SK-MEL-5 (cell line): Measurements from ENCODE around the gene TRIM14. TPM values are rescaled to one million over a fixed set of nuclear protein-coding genes. Genes with fewer than 3 reads are reported as not detected.
"Not testable (repeated sequence)": the region's sequence is repeated elsewhere in the genome, so short reads cannot be mapped to it uniquely, and the experiment has no call there.

Source experiments
- DNase-seq: peaks from one replicate; pipeline ENCODE4 v3.0.0-alpha.2; 2016; ENCODE audit warnings: low read depth, low spot score
- in situ Hi-C: cut with HindIII; loops from 2 replicates; pipeline ENCODE4 v1.10.0; 2016; ENCODE audit warnings: low sequenced_read_pairs, high pct_unique_total_duplicates, low pct_unique_long_range_greater_than_20kb
- total RNA-seq: library from RNA; depleted of rRNA; stranded (reverse); fragments of >200 nt; shearing (Covaris generic); gene quantifications from 2 replicates; pipeline ENCODE4 v1.2.3, GENCODE V29; 2014

TRIM14 gene
- total RNA-seq, 1 experiment from 2014 or later, result 3.8 TPM

- in situ Hi-C loops, DNase-seq: not testable (repeated sequence)
These were observed 42.5 kb downstream of the TRIM14 start for GRCh38 chr9:98076514-98076890.

DNA sequence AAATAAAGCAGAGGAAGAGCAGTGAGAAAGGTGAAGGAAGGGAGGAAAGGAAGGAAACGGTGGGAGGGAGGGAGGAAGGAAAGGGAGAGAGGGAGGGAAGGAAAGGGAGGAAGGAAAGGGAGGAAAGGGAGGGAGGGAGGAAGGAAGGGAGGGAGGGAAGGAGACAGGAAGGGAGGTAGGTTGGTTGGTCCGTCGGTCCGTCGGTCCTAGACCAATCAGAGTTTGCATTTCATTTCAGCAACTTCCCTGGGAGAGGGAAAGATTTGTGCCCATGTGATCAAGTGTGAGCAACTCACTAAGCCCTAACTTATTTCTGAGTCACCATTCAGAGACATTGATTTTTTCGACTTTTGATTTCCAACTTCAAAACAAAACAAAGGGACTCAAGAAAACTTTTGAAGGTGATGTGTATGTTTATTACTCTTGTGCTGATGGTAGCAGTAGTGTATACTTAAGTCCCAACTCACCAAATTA lies 43.7 kb downstream of the TRIM14 start:
- DNase-seq, result peak; percentile 82
- in situ Hi-C loops, result no loop called here

DNA sequence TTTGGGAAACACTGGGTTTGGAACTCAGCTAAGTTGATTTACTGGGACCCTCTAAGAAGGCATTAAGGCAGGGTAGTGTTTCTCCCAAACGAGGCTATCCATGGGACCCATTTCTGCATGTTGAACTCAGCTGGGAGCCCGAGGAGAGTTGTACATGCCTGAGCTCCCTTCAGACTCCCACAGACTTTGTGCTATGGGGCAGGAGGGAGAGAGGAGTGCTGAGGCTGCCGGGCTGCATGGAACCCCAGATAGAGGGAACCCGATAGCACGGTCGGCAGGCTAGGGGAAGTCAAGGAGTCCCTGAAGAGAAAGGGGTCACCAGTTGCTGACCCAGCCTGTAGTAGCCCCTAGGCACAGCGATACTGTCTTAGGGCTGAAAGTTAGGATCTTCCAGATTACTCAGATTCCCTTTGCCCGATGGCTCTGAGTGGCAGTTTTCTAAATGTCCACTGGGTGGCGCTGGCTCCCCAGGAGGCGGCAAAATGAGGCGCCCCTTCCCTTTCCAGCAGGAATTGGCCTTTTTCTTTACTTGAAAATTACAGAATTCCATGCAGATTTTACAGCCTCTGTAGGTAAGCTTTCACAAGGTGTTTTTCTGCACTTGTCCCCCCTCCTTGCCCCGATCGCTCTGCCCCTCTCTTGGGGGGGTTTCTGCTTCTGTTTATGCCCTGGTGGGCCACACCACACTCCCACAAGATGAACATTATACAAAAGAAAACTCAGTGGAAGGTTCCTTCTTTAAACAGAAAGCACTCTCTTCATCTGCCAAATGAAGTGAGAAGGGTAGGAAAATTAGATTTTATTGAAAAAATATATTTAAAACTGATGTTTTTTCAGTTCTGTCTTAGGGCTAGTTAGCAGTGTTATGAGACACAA lies 44.7 kb downstream of the TRIM14 start:
- in situ Hi-C loops, result no loop called here
- DNase-seq, result peak; percentile 68

DNA sequence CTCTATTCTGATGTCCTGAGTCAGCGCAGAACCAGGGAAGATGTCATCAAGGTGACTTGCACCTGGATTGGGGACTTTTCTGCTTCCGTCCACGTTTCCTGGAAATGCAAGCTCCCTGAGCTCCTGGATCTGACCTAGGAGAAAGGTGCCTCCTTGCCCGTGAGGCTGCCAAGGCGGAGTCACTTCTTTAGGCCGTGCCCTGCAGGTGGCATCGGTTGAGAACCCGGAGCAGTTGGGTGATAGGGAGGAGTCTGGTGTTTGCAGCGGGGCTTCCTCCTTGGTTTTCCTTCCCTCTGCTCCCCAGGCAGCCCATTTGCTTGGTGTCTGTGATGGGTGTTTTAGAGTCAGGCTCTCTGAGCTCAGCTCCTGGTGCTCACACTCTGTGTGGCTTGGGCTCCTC lies 47.3 kb downstream of the TRIM14 start:
- in situ Hi-C loops, result no loop called here
- no peak for DNase-seq

DNA sequence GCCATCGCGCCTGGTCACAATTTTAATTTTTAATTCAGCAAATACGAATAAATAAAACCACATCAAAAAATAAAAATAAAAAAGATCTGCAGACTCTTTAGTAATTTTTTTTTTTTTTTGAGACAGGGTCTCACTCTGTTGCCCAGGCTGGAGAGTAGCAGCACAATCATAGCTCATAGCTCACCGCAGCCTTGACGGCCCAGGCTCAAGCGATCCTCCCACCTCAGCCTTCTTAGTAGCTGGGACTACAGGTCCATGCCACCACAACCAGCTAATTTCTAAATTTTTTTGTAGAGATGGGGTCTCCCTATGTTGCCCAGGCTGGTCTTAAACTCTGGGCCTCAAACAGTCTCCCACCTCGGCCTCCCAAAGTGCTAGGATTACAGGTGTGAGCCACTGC lies 48.3 kb downstream of the TRIM14 start:
- in situ Hi-C loops, result no loop called here
- DNase-seq, result no peak

DNA sequence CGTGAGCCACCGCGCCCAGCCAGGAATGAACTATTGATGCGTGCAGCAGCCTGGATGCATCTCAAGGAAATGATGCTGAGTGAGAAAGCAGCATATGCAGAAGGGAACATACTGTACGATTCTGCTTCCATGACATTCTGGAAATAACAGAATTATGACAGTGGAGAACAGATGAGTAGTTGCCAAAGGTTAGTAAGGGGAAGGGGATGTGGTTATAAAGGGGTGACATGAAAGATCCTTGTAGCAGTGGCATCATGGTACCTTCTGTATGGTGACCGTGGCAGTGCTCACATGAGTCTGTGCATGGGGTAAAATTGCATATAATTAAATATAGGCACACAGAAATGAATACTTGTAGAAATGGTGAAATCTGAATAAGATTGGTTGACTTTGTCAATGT lies 49.5 kb downstream of the TRIM14 start:
- DNase-seq, result no peak
- in situ Hi-C loops, result no loop called here

DNA sequence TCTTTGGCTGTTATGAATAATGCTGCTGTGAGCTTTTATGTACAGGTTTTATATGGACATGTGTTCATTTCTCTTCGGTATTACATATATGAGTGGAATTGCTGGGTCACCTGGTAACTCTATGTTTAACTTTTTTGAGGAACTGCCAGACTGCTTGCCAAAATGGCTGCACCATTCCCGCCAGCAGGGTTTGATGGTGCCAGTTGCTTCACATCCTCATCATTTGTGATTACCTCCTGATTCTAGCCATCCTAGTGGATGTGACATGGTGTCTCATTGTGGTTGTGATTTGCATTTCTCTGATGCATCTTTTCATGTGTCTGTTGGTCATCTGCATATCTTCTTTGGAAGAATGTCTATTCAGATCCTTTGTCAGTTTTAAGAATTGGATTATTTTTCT lies 51.8 kb downstream of the TRIM14 start:
- in situ Hi-C loops, result no loop called here
- DNase-seq, result no peak

DNA sequence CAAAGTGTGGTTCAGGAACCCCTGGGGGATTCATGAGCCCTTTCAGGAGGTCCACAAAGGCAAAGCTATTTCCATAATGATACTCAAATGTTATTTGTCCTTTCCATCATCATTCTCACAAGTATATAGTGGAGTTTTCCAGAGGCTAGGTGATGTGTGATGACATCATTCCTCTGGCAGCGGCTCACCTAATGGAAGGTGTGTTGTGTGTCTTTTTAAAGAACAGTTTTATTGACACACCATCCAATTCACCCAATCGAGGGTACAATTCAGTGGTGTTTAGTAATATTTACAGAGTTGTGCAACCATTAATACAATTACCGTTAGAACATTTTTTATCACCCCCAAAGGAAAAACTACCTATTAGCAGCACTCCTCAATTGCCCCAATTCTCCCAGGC lies 52.8 kb downstream of the TRIM14 start:
- no peak for DNase-seq
- in situ Hi-C loops, result no loop called here

DNA sequence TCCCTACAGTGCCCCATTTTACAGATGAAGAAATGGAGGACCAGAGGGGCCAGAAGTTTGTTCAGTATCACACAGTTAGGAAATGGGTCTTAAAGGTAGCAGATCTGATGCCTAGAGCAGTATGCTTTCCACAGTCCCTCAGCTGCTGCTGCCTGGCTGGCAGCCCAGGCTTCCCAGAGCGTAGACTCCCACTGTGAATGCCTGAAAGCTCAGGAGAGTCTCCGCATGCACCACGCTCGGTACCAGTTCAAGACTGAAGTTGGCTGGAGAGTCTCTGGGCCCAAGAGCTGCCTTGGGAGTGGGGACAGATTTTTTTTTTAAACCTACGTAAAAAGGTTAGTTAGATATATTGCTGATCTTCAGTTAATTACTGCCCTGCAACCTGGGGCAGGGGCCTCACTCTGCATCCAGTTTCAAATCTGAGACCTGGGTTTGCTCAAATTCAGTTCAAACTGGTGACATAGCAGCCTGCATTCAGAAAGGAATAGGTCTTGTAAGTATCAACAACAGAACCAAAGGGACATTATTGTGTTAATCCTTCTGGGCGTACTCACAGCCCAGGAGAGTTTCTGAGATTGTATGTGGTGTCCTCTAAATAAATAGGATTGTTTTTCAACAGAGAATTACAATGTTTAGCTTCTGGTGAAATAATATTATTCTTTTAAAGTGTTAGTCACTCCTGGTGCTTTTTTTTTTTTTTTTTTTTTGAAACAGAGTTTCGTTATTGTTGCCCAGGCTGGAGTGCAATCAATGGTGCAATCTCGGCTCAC lies 54.2 kb downstream of the TRIM14 start:
- no peak for DNase-seq
- in situ Hi-C loops, result no loop called here

GRCh38 chr9:98062161-98062560 lies 56.9 kb downstream of the TRIM14 start:
- DNase-seq, result no peak
- in situ Hi-C loops, result no loop called here

GRCh38 chr9:98057138-98057799 lies 61.8 kb downstream of the TRIM14 start:
- in situ Hi-C loops, result no loop called here
- DNase-seq, result peak; percentile 37

GRCh38 chr9:98056269-98057137 lies 62.5 kb downstream of the TRIM14 start, which contains the start of gene NANS:
Gene NANS, plus strand, starts transcription at chr9:98056732. Its CDS starts 77 bp downstream, at chr9:98056809.
- in situ Hi-C loops, result no loop called here
- peak; percentile 92 for DNase-seq

DNA sequence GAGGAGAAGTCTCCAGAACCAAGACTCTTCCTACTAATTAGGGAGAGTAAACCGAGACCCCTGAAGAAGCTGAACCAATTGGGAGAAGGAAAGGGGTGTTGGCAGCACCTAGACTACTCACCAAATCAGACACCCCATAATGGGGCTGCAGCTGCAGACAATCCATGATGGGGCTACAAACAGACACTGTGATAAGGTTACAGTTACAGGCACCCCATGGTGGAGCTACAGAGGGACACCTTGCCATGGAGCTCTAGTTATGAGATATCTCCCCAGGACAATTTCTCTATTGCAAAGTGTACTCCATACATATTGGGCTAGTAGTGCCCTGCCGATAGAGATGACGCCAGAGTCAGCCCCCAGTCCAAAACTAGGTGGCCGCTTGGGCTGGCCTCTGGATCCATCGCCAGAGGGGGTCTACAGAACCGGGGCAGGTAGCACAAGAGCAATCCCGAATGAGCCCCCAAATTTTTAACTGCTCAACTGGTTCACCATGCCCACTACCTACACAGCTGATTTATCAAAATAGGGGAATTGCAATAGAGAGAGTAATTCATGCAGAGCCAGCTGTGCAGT lies 64.6 kb downstream of the TRIM14 start:
- DNase-seq, result no peak
- in situ Hi-C loops, result no loop called here

- in situ Hi-C loops, result no loop called here
- no peak for DNase-seq
These were observed 68.7 kb downstream of the TRIM14 start for GRCh38 chr9:98050351-98050750.

DNA sequence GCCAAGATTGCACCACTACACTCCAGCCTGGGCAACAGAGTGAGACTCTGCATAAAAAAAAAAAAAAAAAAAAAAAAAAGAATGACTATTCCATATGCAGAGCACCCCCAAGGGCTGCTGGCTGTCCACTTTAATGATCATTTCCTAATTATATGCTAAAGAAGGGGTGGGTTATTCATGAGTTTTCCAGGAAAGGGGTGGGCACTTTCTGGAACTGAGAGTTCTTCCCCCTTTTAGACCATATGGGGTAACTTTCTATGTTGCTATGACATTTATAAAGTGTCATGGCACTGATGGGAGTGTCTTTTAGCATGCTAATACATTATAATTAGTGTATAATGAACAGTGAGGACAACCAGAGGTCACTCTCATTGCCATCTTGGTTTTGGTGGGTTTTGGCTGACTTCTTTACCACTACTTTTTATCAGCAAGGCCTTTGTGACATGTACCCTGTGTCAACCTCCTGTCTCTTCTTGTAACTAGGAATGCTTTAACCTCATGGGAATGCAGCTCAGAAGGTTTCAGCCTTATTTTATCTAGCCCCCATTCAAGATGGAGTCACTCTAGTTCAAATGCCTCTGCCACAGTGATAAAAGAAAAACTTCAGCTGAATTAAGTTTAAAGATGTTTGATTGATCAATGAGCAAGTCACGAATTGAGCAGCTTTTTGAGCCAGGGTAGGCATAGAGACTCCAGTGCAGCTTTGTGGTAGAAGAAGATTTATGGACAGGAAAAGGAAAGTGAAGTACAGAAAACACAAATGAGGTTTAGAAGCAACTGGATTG lies 69.5 kb downstream of the TRIM14 start:
- in situ Hi-C loops, result no loop called here
- DNase-seq, result no peak

- in situ Hi-C loops, result no loop called here
- DNase-seq, result no peak
These were observed 72.0 kb downstream of the TRIM14 start for GRCh38 chr9:98047002-98047401.
